ENCODE data around the gene IL27RA. TPM values are rescaled to one million over a fixed set of nuclear protein-coding genes. Genes with fewer than 3 reads are reported as not detected.
A peak's percentile ranks its signal among the peaks of the same experiment; 100 is the strongest.

Gene IL27RA
- total and polyA plus RNA-seq, 2 experiments from 2014 or later = 7.7 to 11.4 TPM

- no peaks in the 10 kb centered on the region for H3K9me2 ChIP-seq (ENCODE audit: insufficient read depth)
- H3K4me3 ChIP-seq = no peak overlapping the region
- H3K36me3 Mint-ChIP-seq (ENCODE audit: low read depth) = no peaks in the 10 kb centered on the region
- H3K79me2 ChIP-seq (replicated peaks; ENCODE audit: insufficient read depth) = no peaks in the 10 kb centered on the region
- H3K4me1 Mint-ChIP-seq = no peaks in the 10 kb centered on the region
- 0 out of 2 replicates have a peak overlapping the region, but pooled peaks have one; percentile 47 for H2AFZ ChIP-seq
- H3K27ac Mint-ChIP-seq = no peak overlapping the region
- no peak for ATAC-seq
- peaks cover 2% of the 10 kb centered on the region for H3K27me3 Mint-ChIP-seq (ENCODE audit: insufficient read depth, low read depth, poor library complexity)
- H3K27ac ChIP-seq (ENCODE audit: low read depth) = no peak overlapping the region
- H3K4me2 ChIP-seq = no peak overlapping the region
- no peaks in the 10 kb centered on the region for H3K27me3 ChIP-seq (ENCODE audit: insufficient read depth)
- TF ChIP-seq POLR2AphosphoS5 (IDR thresholded peaks at IDR 0.05; ENCODE audit: low read depth) = no peak
- no peak for TF ChIP-seq CTCF (conservative IDR thresholded peaks at IDR 0.05; ENCODE audit: low read depth in 2 of 2)
- TF ChIP-seq STAT1 (IDR thresholded peaks at IDR 0.05; ENCODE audit: unreplicated experiment) = no peak
- TF ChIP-seq ZNF462 (CRISPR knock-in tag; IDR thresholded peaks at IDR 0.05) = no peak
- H3K36me3 ChIP-seq (ENCODE audit: insufficient read depth) = no peaks in the 10 kb centered on the region
- no peaks in the 10 kb centered on the region for H3F3A ChIP-seq (replicated peaks; ENCODE audit: low read depth)
- H4K20me1 ChIP-seq (replicated peaks; ENCODE audit: insufficient read depth) = no peaks in the 10 kb centered on the region
- no peak for DNase-seq (ENCODE audit: low spot score)
- no peak overlapping the region for H3K4me3 Mint-ChIP-seq
- no peaks in the 10 kb centered on the region for H3K4me1 ChIP-seq (ENCODE audit: insufficient read depth)
- no peaks in the 10 kb centered on the region; the same call in 2 of the 3 replicates for H3K9me3 Mint-ChIP-seq
These were observed 16.0 kb upstream of the IL27RA start for GRCh38 chr19:14015524-14016035.

Measured in GM23338 (cell line).